Smooth muscle cell of the pulmonary artery (primary cell): ENCODE results near the gene TDRD9. TPM values are rescaled to one million over a fixed set of nuclear protein-coding genes. Genes with fewer than 3 reads are reported as not detected.

Experiments
- total RNA-seq: library from RNA; depleted of rRNA; stranded (reverse); fragments of >200 nt; gene quantifications from 2 replicates; pipeline ENCODE4 v1.2.3, GENCODE V29; 2014

Gene TDRD9
- total RNA-seq, result 1.3 and 8.5 TPM in 2 replicates

GRCh38 chr14:103928011-103928890 is at the start of gene TDRD9:
TDRD9 (plus strand) TSS chr14:103928456; CDS start chr14:103928510, 54 bp downstream.

GRCh38 chr14:103941973-103942736 is 13.9 kb downstream of the TDRD9 start, which contains the start of gene RD3L:
RD3L (minus strand) TSS chr14:103942529; CDS start chr14:103941695, 834 bp downstream.

GRCh38 chr14:104085032-104085888 is 157.0 kb downstream of the TDRD9 start, which contains the start of gene ASPG:
ASPG (plus strand) TSS chr14:104085700; CDS start chr14:104085771, 71 bp downstream.

Other genes with a start within 250 kb of the TDRD9 start
- gene XRCC3, start 213.0 kb upstream of the TDRD9 start, total RNA-seq, result 6.1 and 7.2 TPM in 2 replicates
- 55.0 and 72.9 TPM in 2 replicates for gene ZFYVE21, start 212.6 kb upstream of the TDRD9 start, total RNA-seq
- 2.3 and 3.6 TPM in 2 replicates for gene PPP1R13B, start 80.9 kb upstream of the TDRD9 start, total RNA-seq
- not detected in 2 replicates for gene RD3L, start 14.1 kb downstream of the TDRD9 start, total RNA-seq
- gene ASPG, start 157.2 kb downstream of the TDRD9 start, total RNA-seq, result 0.07 TPM in 1 of 2 replicates, not detected in the other
- gene KIF26A, start 210.1 kb downstream of the TDRD9 start, total RNA-seq, result under 0.01 and 0.03 TPM in 2 replicates